ENCODE results near the gene ANO2. TPM values are rescaled to one million over a fixed set of nuclear protein-coding genes. Genes with fewer than 3 reads are reported as not detected.

Gene ANO2
- total RNA-seq, 2 donors from 2014 or later, result 0.89 TPM; not detected in 1

DNA sequence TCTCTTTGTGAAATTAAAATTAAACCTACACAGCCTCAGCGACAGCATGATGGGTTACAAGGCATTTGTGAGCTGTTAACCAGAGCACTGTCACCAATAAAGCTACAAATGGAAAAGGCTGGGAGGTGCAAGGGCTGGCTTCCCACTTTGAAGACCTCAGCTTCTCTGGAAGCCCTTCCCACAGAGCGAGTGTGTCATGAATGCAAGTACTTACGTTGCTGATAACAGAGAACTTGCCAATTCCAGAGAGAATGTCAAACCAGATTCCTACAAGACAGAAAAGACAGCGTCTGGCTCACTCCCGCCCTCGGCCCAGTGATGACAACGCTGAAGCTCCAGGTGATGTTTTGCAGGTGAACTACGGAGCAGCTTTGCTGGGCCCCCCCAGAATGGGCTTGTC, 367.3 kb downstream of the ANO2 start:
- H3K27ac Mint-ChIP-seq, result no peak overlapping the region
- no peaks in the 10 kb centered on the region for H3K9me3 ChIP-seq (ENCODE audit: control insufficient read depth, low read length, poor library complexity, severe bottlenecking)
- H3K4me1 Mint-ChIP-seq, result no peaks in the 10 kb centered on the region
- no peaks in the 10 kb centered on the region for H3K36me3 Mint-ChIP-seq (ENCODE audit: low read depth)
- H3K4me3 Mint-ChIP-seq, result no peak overlapping the region
- ATAC-seq (no peak), DNase-seq (no peak)
- no peaks in the 10 kb centered on the region for H3K27me3 Mint-ChIP-seq

DNA sequence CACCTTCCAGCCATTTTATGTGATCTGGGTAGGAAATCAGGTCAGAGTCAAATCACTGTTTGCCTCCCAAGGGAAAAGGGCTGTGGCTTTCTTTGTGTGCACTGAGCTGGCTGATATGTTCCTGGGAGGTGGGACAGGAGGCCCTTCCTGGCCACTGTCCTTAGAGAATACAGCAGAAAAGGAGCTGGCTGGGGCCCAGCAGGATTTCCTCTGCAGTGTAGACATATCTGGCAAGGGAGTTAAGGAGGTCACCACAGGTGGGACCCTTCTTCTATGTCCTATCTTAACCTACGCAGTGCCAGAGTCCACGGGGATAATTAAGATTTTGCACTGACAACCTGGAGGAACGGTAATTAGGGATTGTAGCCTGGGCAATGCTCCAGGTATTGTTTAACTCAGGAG, 367.8 kb downstream of the ANO2 start:
- Mint-ChIP-seq H3K4me3 (no peak overlapping the region), H3K4me1 (no peaks in the 10 kb centered on the region), H3K36me3 (ENCODE audit: low read depth) (no peaks in the 10 kb centered on the region), H3K27me3 (no peaks in the 10 kb centered on the region), H3K27ac (no peak overlapping the region)
- DNase-seq, result no peak
- no peaks in the 10 kb centered on the region for H3K9me3 ChIP-seq (ENCODE audit: control insufficient read depth, low read length, poor library complexity, severe bottlenecking)
- ATAC-seq, result no peak

DNA sequence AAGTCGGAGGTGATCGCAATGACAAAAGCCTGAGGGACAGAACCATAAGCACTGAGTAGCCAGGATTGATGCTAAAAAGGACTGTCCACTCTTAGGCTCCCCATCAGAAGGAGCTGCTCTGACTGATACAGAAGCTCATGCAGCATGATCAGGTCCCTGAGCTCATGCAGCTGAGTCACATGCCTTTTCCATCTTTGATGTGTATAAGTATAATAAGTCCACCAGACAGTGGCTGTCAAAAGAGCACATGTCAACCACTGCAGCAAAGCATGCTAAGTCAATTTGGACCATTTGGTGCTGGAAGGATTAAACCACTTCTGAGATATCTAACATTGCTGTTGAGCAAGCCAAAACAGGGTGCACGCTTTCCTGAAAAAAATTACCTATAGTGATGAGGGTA, 369.1 kb downstream of the ANO2 start:
- Mint-ChIP-seq H3K27me3 (no peaks in the 10 kb centered on the region), H3K4me1 (no peaks in the 10 kb centered on the region), H3K36me3 (ENCODE audit: low read depth) (no peaks in the 10 kb centered on the region), H3K27ac (no peak overlapping the region), H3K4me3 (no peak overlapping the region)
- no peaks in the 10 kb centered on the region for H3K9me3 ChIP-seq (ENCODE audit: control insufficient read depth, low read length, poor library complexity, severe bottlenecking)
- ATAC-seq, result no peak
- no peak for DNase-seq

DNA sequence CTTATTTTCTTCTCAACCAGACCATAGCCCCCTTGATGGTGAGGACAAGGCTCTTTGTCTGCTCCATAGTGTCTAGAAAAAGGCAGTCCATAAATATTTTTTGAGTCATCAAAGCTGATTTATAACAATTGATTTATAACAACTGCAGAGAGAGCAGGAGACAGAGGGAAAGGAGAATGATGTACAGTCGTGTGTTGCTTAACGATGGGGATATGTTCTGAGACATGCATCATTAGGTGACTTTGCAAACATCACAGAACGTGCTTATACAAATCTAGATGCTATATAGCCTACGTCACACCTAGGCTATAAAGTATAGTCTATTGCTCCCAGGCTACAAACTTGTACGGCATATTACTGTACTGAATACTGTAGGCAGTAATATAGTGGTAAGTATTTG, 369.8 kb downstream of the ANO2 start:
- DNase-seq (no peak), ATAC-seq (no peak)
- H3K9me3 ChIP-seq (ENCODE audit: control insufficient read depth, low read length, poor library complexity, severe bottlenecking), result no peaks in the 10 kb centered on the region
- H3K27ac Mint-ChIP-seq, result no peak overlapping the region
- no peak overlapping the region for H3K4me3 Mint-ChIP-seq
- H3K36me3 Mint-ChIP-seq (ENCODE audit: low read depth), result no peaks in the 10 kb centered on the region
- H3K27me3 Mint-ChIP-seq, result no peaks in the 10 kb centered on the region
- no peaks in the 10 kb centered on the region for H3K4me1 Mint-ChIP-seq

DNA sequence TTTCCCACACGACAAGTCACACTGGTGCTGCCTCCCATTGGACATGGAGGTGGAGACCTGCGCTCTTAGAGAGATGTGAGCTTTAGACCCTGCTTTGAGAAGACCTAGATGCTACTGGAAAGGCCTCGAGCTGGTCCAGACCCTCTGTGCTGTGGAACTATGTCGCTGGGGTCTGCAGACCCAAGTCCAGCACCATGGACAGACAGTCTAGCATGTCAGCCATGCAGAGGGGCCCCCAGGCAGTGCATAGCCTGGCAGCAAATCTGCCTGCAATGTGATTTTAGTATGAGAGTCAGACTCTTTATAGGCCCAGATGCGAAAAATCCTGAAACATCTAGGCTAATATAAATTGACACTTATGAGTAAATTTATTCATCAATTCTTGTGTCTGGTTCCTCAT, 371.7 kb downstream of the ANO2 start:
- no peak overlapping the region for H3K4me3 Mint-ChIP-seq
- H3K36me3 Mint-ChIP-seq (ENCODE audit: low read depth), result no peaks in the 10 kb centered on the region
- no peak for DNase-seq
- peaks cover 12% of the 10 kb centered on the region for H3K27me3 Mint-ChIP-seq
- no peaks in the 10 kb centered on the region for H3K9me3 ChIP-seq (ENCODE audit: control insufficient read depth, low read length, poor library complexity, severe bottlenecking)
- H3K4me1 Mint-ChIP-seq, result no peaks in the 10 kb centered on the region
- H3K27ac Mint-ChIP-seq, result no peak overlapping the region
- no peak for ATAC-seq

DNA sequence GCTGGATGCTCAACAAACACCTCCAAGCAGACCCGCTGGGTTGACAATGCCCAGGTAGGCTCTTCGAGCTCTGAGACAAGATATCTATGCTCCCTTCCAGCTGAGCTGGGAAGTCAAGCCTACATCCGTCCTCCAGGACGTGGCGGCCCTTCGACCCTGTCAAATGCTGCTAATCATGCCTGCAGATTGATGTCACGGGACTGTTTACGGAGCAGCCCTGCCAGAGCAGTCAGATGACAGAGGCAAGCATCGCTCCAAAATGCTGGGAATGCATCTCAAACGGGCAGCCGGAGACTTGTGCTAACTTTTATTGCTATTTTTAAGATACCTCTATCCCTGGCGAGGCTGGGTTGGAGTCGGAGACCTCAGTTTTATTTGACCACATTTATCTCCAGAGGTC, 373.9 kb downstream of the ANO2 start:
- Mint-ChIP-seq H3K4me1 (no peaks in the 10 kb centered on the region), H3K27me3 (peaks cover 15% of the 10 kb centered on the region), H3K27ac (no peak overlapping the region), H3K4me3 (no peak overlapping the region), H3K36me3 (ENCODE audit: low read depth) (no peaks in the 10 kb centered on the region)
- DNase-seq (no peak), ATAC-seq (no peak)
- H3K9me3 ChIP-seq (ENCODE audit: control insufficient read depth, low read length, poor library complexity, severe bottlenecking), result no peaks in the 10 kb centered on the region

DNA sequence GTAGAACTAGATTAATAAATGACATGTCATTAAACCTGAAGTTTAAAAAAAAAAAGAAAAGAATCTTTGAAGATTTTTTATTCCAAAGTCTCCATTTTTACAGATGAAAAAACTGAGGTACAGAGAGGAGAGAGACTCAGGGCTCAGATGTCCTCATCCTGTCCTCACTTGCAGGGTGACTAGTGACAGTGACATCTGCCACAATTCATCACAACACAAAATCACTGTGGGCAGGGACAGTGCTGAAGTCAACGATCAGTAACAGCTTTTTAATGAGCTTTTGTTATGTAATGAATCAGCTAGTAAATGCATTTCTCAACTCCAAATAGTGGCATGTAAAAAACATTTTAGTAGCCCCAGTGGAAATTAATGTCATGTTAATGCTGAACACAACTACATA, 374.6 kb downstream of the ANO2 start:
- Mint-ChIP-seq H3K36me3 (ENCODE audit: low read depth) (no peaks in the 10 kb centered on the region), H3K27ac (no peak overlapping the region), H3K4me1 (no peaks in the 10 kb centered on the region), H3K27me3 (peaks cover 21% of the 10 kb centered on the region), H3K4me3 (no peak overlapping the region)
- no peak for ATAC-seq
- H3K9me3 ChIP-seq (ENCODE audit: control insufficient read depth, low read length, poor library complexity, severe bottlenecking), result no peaks in the 10 kb centered on the region
- DNase-seq, result no peak

DNA sequence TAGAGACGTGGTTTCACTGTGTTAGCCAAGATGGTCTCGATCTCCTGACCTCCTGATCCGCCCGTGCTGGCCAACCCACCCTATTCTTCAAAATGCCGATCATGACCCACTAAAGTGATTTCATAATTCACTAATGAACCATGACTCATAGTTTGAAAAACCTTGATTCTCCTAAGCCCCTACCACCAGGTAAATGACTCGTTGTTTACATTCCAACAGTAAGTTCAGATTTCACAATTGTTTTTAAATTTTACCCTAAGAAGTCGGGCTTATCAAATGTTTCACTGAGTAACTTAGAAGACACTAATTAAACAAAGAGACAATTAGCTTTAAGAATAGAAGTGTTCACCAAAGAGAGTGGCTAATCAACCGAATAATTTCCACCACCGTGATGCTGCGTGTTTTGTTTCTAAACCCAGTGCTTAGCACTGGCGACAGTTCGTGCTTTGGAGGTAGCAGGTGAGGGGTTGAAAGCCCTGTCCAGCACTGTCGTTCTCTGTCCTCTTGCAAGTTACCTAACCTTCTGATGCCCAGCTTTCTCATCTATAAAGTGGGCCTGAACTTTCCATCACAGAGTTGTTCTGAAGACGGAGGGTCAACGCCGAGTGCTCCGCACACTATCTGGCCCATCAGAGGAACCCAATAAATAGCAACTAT, 376.6 kb downstream of the ANO2 start:
- H3K27me3 Mint-ChIP-seq, result peaks cover 24% of the 10 kb centered on the region
- no peaks in the 10 kb centered on the region for H3K9me3 ChIP-seq (ENCODE audit: control insufficient read depth, low read length, poor library complexity, severe bottlenecking)
- H3K27ac Mint-ChIP-seq, result no peak overlapping the region
- no peaks in the 10 kb centered on the region for H3K36me3 Mint-ChIP-seq (ENCODE audit: low read depth)
- H3K4me1 Mint-ChIP-seq, result no peaks in the 10 kb centered on the region
- ATAC-seq (no peak), DNase-seq (no peak)
- no peak overlapping the region for H3K4me3 Mint-ChIP-seq

DNA sequence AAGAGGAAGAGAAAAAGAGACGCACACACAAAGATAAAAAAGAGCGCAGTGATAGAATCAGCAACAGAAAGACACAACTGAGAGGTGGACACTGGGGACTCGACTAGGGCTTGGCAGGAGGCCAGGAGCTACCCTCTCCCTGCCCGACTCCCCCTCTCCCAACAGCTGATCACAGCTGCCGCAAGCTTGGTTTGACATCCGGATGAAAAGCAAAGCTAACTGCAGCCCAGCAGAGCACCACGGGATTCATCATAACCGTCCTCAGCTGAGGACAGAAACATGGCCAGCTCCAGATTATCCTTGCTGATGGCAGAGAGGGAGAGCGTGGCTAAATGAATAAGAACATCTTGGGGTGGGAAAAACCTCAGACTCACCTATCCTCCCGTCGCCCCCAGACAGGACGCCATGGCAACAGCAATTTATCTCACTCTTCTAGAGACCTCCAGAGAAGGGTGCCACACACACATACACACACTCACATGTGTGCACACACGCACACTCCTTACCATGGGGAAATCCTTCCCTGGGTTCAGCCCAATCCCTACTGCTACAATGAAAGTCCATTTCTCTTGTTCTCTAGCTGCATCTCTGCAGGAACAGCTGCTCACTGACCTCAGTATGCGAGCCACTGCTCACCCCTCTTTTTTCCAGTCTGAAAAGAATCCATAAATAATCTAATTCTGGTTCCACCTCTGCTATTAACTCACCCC, 377.9 kb downstream of the ANO2 start:
- H3K4me3 Mint-ChIP-seq, result no peak overlapping the region
- H3K27me3 Mint-ChIP-seq, result peaks cover 24% of the 10 kb centered on the region
- no peak overlapping the region for H3K27ac Mint-ChIP-seq
- no peaks in the 10 kb centered on the region for H3K4me1 Mint-ChIP-seq
- no peaks in the 10 kb centered on the region for H3K9me3 ChIP-seq (ENCODE audit: control insufficient read depth, low read length, poor library complexity, severe bottlenecking)
- no peak for DNase-seq
- H3K36me3 Mint-ChIP-seq (ENCODE audit: low read depth), result no peaks in the 10 kb centered on the region
- ATAC-seq, result no peak

DNA sequence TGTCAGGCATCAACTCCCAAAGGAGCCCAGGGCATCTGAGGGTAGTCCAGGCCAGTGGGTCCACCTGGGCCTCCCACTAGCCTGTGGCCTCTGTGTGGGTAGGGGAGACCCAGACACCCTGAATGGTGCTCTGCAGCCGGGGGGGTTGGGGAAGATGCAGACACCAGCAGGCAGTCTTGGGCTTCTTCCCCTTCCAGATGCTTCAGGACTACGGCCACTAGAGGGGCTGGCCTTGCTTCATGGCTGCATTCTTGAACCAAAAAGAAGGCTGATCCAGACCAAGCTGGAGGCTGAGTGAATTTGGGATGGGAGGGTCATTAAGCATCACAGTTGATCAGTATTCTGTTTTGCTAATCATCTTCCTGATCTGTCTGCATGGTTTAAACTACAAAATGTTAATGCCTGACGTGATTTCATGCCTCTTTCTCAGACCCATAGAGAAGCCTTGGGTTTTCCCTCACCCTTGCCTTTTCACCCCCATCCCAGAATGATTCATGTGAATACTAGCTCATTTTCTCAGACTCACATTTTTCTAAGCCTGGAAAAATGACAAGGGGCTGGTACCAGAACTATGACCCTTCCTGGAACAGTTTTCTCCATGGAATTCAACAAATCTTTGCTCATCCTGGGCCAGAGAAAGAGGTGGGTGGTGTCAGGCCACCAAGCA, 379.0 kb downstream of the ANO2 start:
- H3K36me3 Mint-ChIP-seq (ENCODE audit: low read depth), result no peaks in the 10 kb centered on the region

DNA sequence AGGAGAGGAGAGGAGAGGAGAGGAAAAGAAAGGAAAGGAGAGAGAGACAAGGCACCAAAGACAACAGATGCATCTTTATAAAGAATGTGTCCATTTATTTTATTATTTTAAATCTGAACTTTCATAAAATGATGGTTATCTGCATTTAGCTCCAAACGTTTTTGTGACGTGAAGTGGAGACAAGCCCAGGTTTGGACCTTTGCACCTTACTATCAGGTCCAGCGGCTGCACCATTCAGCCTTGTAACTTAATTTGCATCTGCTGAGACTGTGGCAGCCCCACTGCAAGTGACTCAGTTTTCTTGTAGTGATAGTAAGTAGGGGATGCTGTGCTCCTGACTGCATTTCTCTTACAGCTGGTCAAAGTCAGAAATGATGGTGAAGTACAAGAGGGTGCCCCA, 382.5 kb downstream of the ANO2 start:
- Mint-ChIP-seq H3K27ac (no peak overlapping the region), H3K27me3 (peaks cover 23% of the 10 kb centered on the region), H3K4me3 (no peak overlapping the region), H3K36me3 (ENCODE audit: low read depth) (no peaks in the 10 kb centered on the region), H3K4me1 (no peaks in the 10 kb centered on the region)
- DNase-seq, result no peak
- H3K9me3 ChIP-seq (ENCODE audit: control insufficient read depth, low read length, poor library complexity, severe bottlenecking), result no peaks in the 10 kb centered on the region
- no peak for ATAC-seq

More for the DNA sequence above, 379.0 kb downstream of the ANO2 start:
- no peak for DNase-seq
- H3K4me3 Mint-ChIP-seq, result no peak overlapping the region
- H3K27me3 Mint-ChIP-seq, result peaks cover 24% of the 10 kb centered on the region
- no peak for ATAC-seq
- H3K27ac Mint-ChIP-seq, result no peak overlapping the region
- no peaks in the 10 kb centered on the region for H3K4me1 Mint-ChIP-seq
- no peaks in the 10 kb centered on the region for H3K9me3 ChIP-seq (ENCODE audit: control insufficient read depth, low read length, poor library complexity, severe bottlenecking)

DNA sequence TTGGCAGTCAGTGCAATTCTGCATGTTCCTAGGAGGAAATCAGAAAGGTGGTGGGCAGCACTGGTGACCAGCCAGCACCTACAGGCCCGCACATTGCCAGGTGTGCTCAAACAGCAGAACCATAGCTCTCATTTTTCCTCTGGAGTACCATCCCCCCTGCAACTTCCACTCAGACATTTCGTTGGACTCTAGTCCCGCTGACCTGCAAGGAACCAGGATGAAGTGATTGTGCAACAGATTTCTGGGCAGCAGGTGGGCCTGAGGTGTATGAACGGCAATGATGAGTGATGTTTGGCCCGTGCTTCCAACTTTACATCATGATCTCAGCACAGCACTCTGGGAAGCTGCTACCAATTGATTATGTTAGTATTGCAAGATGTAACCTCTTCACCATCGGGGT, 383.2 kb downstream of the ANO2 start:
- H3K9me3 ChIP-seq (ENCODE audit: control insufficient read depth, low read length, poor library complexity, severe bottlenecking), result no peaks in the 10 kb centered on the region
- Mint-ChIP-seq H3K4me1 (no peaks in the 10 kb centered on the region), H3K4me3 (no peak overlapping the region), H3K27me3 (peaks cover 23% of the 10 kb centered on the region), H3K27ac (no peak overlapping the region), H3K36me3 (ENCODE audit: low read depth) (no peaks in the 10 kb centered on the region)
- ATAC-seq, result no peak
- DNase-seq, result no peak

DNA sequence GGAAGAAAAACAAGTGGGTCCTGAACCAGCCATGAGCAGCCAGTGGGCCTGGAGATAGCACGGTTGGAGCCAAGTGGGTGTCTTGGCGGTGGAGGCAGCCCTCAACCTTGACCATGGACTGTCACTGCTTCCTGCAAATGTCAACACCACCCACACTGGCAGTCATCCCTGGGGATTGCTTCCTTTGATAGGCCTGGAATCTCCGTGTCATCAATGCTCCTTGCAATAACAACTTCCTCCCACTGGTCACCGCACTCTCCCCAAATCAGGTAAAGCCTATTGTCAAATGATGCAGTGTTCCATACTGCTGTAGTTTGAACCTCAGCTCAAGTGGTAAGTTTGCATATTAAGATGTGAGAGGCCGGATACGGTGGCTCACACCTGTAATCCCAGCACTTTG, 384.0 kb downstream of the ANO2 start:
- Mint-ChIP-seq H3K36me3 (ENCODE audit: low read depth) (no peaks in the 10 kb centered on the region), H3K27ac (no peak overlapping the region), H3K4me3 (no peak overlapping the region), H3K4me1 (no peaks in the 10 kb centered on the region), H3K27me3 (peaks cover 23% of the 10 kb centered on the region)
- DNase-seq (no peak), ATAC-seq (no peak)
- no peaks in the 10 kb centered on the region for H3K9me3 ChIP-seq (ENCODE audit: control insufficient read depth, low read length, poor library complexity, severe bottlenecking)

DNA sequence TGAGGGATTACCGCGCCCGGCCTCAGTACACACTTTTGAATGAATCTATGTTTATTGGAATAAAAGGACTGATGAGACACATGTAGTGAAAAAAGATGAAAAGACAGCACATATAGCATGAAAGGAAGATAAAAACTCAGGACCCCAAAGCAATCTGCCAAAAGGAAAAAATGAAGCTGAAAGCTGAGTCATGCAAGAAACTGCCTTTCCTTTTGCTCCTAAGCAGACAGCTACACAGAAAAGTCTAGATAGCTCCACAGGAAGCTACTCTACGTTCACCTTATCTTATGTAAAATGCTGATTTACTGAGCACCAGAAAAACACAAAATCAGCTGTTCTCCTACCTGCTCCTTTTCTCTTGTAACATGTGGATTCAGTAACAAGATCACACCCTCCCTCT, 384.8 kb downstream of the ANO2 start:
- Mint-ChIP-seq H3K4me1 (no peaks in the 10 kb centered on the region), H3K27ac (no peak overlapping the region), H3K36me3 (ENCODE audit: low read depth) (no peaks in the 10 kb centered on the region), H3K4me3 (no peak overlapping the region), H3K27me3 (peaks cover 16% of the 10 kb centered on the region)
- H3K9me3 ChIP-seq (ENCODE audit: control insufficient read depth, low read length, poor library complexity, severe bottlenecking), result no peaks in the 10 kb centered on the region
- ATAC-seq (no peak), DNase-seq (no peak)

Measured in T-helper 17 cell (primary cell).